Activated CD8-positive, alpha-beta T cell treated with anti-CD3 and anti-CD28 coated beads for 36 hours (primary cell): ENCODE results near the gene OPCML. TPM values are rescaled to one million over a fixed set of nuclear protein-coding genes. Genes with fewer than 3 reads are reported as not detected.

ENCODE experiments used
- ATAC-seq: fragments of 200-7000 bp; cut with Tn5 transposase; one replicate; pipeline ENCODE4 v1.10.0; 2021; ENCODE audit warnings: mild to moderate bottlenecking, moderate library complexity
- CTCF ChIA-PET: fragments of 350-600 bp; sonication (Branson Sonifier 250); formaldehyde crosslinking; loops from one replicate; lab custom pipeline; 2021; ENCODE audit warnings: antibody characterized with exemption; lab: Charles Lee
- POLR2A ChIA-PET: fragments of 350-600 bp; sonication (Branson Sonifier 250); formaldehyde crosslinking; loops from one replicate; lab custom pipeline; 2021; ENCODE audit warnings: antibody characterized with exemption; lab: Charles Lee
- DNase-seq: peaks from one replicate; pipeline ENCODE4 v3.0.0-alpha.2; 2020
- H3K27ac Mint-ChIP-seq: one replicate; pipeline ENCODE4 v1.8.0; 2021; ENCODE audit warnings: mild to moderate bottlenecking, mixed read lengths
- H3K27me3 Mint-ChIP-seq: one replicate; pipeline ENCODE4 v1.8.0; 2021; ENCODE audit warnings: mixed read lengths
- H3K36me3 Mint-ChIP-seq: one replicate; pipeline ENCODE4 v1.8.0; 2021; ENCODE audit warnings: low read depth, mixed read lengths
- H3K4me1 Mint-ChIP-seq: one replicate; pipeline ENCODE4 v1.8.0; 2021; ENCODE audit warnings: low read depth, mixed read lengths
- H3K4me3 Mint-ChIP-seq: one replicate; pipeline ENCODE4 v1.8.0; 2021; ENCODE audit warnings: mild to moderate bottlenecking, moderate library complexity, mixed read lengths
- H3K9me3 Mint-ChIP-seq: one replicate; pipeline ENCODE4 v1.8.0; 2021; ENCODE audit warnings: mixed read lengths
- intact Hi-C: fragments of 100-400 bp; cut with micrococcal nuclease; formaldehyde crosslinking; loops from one replicate; pipeline ENCODE4 v1.10.0; 2022
- total RNA-seq, 2 experiments: library from RNA; stranded (reverse); gene quantifications; one replicate each; pipeline ENCODE4 v1.2.3, GENCODE V29; 2021
- TF ChIP-seq, protein P1 (sequence below): fragments of 200-600 bp; IDR thresholded peaks from one replicate; pipeline ENCODE4 v1.8.0; 2022; ENCODE audit warnings: antibody characterized with exemption, mild to moderate bottlenecking

The OPCML gene
- total RNA-seq, 2 experiments from 2014 or later: not detected

DNA sequence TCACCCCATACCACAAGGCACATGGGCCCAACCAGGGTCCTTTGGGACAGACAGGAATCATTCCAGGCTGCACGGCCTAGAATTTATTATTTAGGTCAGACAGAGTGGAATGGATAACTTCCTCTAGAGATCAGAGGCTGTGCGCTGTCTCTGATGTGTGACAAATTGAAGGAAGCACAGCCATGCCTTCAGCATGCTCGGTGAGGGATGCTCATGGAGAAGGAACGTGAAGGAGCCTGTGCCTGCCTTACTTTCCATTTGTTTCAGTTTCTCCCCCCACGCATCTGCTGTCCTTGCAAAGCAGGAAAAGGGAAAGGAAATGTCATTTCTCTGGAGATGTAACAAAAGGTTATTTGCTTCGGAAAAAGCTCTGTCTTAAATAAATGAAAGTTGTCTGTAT, 644.1 kb downstream of the OPCML start:
- intact Hi-C loops: no loop called here
- Mint-ChIP-seq H3K27ac (no peak overlapping the region), H3K36me3 (no peaks in the 10 kb centered on the region), H3K27me3 (peaks cover 6% of the 10 kb centered on the region), H3K9me3 (no peaks in the 10 kb centered on the region), H3K4me1 (no peaks in the 10 kb centered on the region), H3K4me3 (no peak overlapping the region)
- ATAC-seq (no peak), DNase-seq (no peak)
- TF ChIP-seq, protein P1, sequence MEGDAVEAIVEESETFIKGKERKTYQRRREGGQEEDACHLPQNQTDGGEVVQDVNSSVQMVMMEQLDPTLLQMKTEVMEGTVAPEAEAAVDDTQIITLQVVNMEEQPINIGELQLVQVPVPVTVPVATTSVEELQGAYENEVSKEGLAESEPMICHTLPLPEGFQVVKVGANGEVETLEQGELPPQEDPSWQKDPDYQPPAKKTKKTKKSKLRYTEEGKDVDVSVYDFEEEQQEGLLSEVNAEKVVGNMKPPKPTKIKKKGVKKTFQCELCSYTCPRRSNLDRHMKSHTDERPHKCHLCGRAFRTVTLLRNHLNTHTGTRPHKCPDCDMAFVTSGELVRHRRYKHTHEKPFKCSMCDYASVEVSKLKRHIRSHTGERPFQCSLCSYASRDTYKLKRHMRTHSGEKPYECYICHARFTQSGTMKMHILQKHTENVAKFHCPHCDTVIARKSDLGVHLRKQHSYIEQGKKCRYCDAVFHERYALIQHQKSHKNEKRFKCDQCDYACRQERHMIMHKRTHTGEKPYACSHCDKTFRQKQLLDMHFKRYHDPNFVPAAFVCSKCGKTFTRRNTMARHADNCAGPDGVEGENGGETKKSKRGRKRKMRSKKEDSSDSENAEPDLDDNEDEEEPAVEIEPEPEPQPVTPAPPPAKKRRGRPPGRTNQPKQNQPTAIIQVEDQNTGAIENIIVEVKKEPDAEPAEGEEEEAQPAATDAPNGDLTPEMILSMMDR: no peak
- POLR2A ChIA-PET: no interaction called here
- CTCF ChIA-PET: no interaction called here

DNA sequence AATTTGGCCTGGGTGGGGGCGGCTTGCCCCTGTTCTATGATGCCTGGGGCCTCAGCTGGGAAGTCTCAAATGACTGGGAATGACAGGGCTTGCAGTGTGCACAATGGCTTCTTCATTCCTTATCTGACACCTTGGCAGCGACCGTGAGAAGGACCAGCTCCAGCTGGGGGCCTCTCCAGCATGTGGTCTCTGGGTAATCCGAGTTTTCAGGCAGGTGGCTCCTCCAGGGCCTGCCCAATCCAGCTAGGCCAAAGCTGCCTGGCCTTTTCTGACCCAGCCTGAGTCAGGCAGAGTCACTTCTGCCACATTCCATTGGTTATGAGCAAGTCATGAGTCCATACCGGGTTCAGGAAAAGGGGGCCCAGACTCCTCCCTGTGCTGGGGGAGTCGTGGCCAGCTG, 646.0 kb downstream of the OPCML start:
- Mint-ChIP-seq H3K9me3 (no peaks in the 10 kb centered on the region), H3K27ac (no peak overlapping the region), H3K4me3 (no peak overlapping the region), H3K27me3 (peaks cover 6% of the 10 kb centered on the region), H3K4me1 (no peaks in the 10 kb centered on the region), H3K36me3 (no peaks in the 10 kb centered on the region)
- intact Hi-C loops: no loop called here
- TF ChIP-seq, protein P1: no peak
- POLR2A ChIA-PET: no interaction called here
- ATAC-seq (no peak), DNase-seq (no peak)
- CTCF ChIA-PET: no interaction called here

DNA sequence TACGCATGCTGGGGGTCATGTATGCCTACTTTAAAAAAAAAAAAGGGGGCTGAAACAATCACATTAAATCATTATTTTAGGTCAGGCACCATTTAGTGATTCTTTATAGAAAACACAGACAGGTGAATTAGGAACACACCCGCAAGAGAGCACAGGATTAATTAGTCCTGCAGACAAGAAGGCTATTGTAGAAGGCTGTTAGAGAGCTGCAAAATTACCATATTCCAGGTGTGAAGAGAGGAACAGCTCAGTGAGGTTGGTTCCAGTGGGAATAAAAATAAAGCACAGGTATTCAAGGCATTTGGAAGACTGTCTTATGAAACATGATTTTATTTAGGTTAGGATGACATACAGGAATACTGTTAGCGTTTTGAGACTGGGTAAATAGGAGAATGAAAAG, 649.1 kb downstream of the OPCML start:
- ChIA-PET POLR2A (no interaction called here), CTCF (no interaction called here)
- Mint-ChIP-seq H3K4me1 (no peaks in the 10 kb centered on the region), H3K27ac (no peak overlapping the region), H3K9me3 (no peaks in the 10 kb centered on the region), H3K36me3 (no peaks in the 10 kb centered on the region), H3K4me3 (no peak overlapping the region), H3K27me3 (peaks cover 3% of the 10 kb centered on the region)
- intact Hi-C loops: no loop called here
- DNase-seq (no peak), ATAC-seq (no peak)
- TF ChIP-seq, protein P1: no peak

DNA sequence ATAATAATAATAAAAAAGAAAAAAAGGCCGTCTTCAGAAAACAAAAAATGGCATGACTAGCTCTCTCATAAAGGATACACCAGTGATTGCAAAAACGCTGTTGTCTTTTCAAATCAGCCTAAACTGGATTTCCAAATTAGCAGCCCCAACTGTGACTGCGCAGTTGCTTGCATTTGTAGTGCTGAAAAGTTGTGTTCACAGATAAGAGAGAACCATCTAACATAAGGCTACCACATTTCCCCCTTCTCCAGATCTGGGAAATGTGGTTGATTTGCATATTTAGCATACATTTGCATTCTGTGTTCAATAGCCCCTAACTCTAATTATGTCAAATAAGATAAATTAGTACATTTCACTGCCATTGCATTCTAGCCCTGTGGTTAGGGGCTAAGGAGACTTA, 650.7 kb downstream of the OPCML start:
- DNase-seq: no peak
- ChIA-PET CTCF (no interaction called here), POLR2A (no interaction called here)
- no peak for ATAC-seq
- H3K4me1 Mint-ChIP-seq: peaks cover 3% of the 10 kb centered on the region
- no peak overlapping the region for H3K4me3 Mint-ChIP-seq
- H3K9me3 Mint-ChIP-seq: no peaks in the 10 kb centered on the region
- no peaks in the 10 kb centered on the region for H3K36me3 Mint-ChIP-seq
- TF ChIP-seq, protein P1: no peak
- H3K27me3 Mint-ChIP-seq: peaks cover 2% of the 10 kb centered on the region
- intact Hi-C loops: no loop called here
- H3K27ac Mint-ChIP-seq: no peak overlapping the region

DNA sequence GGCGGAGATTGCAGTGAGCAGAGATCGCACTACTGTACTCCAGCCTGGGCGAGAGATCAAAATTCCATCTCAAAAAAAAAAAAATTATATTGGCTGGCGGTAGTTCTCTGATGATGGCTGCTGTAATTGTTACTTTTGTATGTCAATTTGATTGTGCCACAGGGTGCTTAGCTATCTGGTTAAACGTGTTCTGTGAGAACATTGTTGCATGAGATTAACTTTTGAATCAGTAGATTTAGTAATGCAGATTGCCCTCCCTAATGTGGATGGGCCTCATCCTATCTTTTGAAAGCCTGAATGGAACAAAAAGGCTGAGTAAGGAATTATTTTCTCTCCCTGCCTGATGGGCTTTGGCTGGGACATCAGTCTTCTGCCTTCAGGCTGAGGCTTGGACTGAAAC, 654.2 kb downstream of the OPCML start:
- no peak overlapping the region for H3K27ac Mint-ChIP-seq
- DNase-seq: no peak
- ChIA-PET POLR2A (no interaction called here), CTCF (no interaction called here)
- H3K9me3 Mint-ChIP-seq: no peaks in the 10 kb centered on the region
- H3K4me1 Mint-ChIP-seq: peaks cover 3% of the 10 kb centered on the region
- H3K4me3 Mint-ChIP-seq: no peak overlapping the region
- intact Hi-C loops: no loop called here
- ATAC-seq: no peak
- no peaks in the 10 kb centered on the region for H3K27me3 Mint-ChIP-seq
- no peaks in the 10 kb centered on the region for H3K36me3 Mint-ChIP-seq
- TF ChIP-seq, protein P1: no peak
